Parathyroid adenoma (tissue), 2 donors: ENCODE measurements around the gene GRAMD1C.

Source experiments
- H2AFZ ChIP-seq: fragments of 300-600 bp; sonication (generic); one replicate; pipeline ENCODE4 v1.7.0; 2017; ENCODE audit warnings: antibody characterized with exemption, mild to moderate bottlenecking
- H3K27ac ChIP-seq: fragments of 300-600 bp; sonication (generic); one replicate; pipeline ENCODE4 v1.7.0; 2017
- H3K27me3 ChIP-seq: fragments of 300-600 bp; sonication (generic); one replicate; pipeline ENCODE4 v1.7.0; 2017; ENCODE audit warnings: low read length; ENCODE audit not compliant: control insufficient read depth, insufficient read depth
- H3K36me3 ChIP-seq: fragments of 300-600 bp; sonication (generic); one replicate; pipeline ENCODE4 v1.7.0; 2017; ENCODE audit warnings: low read length; ENCODE audit not compliant: control insufficient read depth, insufficient read depth
- H3K4me1 ChIP-seq: fragments of 300-600 bp; sonication (generic); one replicate; pipeline ENCODE4 v1.7.0; 2017; ENCODE audit warnings: control low read depth
- H3K4me2 ChIP-seq: fragments of 300-600 bp; sonication (generic); one replicate; pipeline ENCODE4 v1.7.0; 2017; ENCODE audit warnings: low read length
- H3K4me3 ChIP-seq: fragments of 300-600 bp; sonication (generic); one replicate; pipeline ENCODE4 v1.7.0; 2017; ENCODE audit warnings: low read depth, low read length
- H3K79me2 ChIP-seq: fragments of 300-600 bp; sonication (generic); one replicate; pipeline ENCODE4 v1.7.0; 2017; ENCODE audit warnings: control low read depth
- H3K9ac ChIP-seq: fragments of 300-600 bp; sonication (generic); one replicate; pipeline ENCODE4 v1.7.0; 2017; ENCODE audit warnings: mild to moderate bottlenecking
- H3K9me3 ChIP-seq: fragments of 300-600 bp; sonication (generic); one replicate; pipeline ENCODE4 v1.7.0; 2017; ENCODE audit warnings: low read length; ENCODE audit not compliant: control insufficient read depth
- TF ChIP-seq, protein P1 (sequence below): fragments of 300-600 bp; sonication (generic); IDR thresholded peaks from one replicate; pipeline ENCODE4 v1.7.0; 2017; ENCODE audit warnings: antibody characterized with exemption, mild to moderate bottlenecking
- donor health status: primary hyperparathyroidism.

GRAMD1C gene

DNA sequence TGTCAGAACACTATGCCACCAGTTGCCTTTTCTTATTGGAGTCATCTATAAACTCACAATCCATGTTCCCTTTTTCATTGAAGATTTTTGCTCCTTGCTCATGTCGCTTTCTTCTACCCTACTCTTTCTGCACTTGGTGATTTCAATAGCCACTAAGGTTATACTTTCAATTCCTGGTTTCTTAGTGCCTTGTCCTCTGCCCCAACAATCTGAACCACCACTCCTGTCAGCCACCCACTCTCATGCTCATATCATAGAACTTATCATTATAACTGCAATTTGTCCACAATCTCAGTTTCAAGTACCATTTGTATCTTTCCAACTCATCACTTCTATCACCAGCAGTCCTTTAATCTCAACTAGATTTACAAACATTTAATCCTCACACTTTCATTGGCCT is 10.0 kb upstream of the GRAMD1C start:
- Histone ChIP-seq H3K9ac (no peak overlapping the region), H3K27ac (no peak overlapping the region), H2AFZ (no peak overlapping the region), H3K27me3 (no peaks in the 10 kb centered on the region), H3K4me2 (no peak overlapping the region), H3K9me3 (no peaks in the 10 kb centered on the region), H3K79me2 (no peaks in the 10 kb centered on the region), H3K36me3 (no peaks in the 10 kb centered on the region), H3K4me1 (no peaks in the 10 kb centered on the region), H3K4me3 (no peak overlapping the region)
- TF ChIP-seq, protein P1, sequence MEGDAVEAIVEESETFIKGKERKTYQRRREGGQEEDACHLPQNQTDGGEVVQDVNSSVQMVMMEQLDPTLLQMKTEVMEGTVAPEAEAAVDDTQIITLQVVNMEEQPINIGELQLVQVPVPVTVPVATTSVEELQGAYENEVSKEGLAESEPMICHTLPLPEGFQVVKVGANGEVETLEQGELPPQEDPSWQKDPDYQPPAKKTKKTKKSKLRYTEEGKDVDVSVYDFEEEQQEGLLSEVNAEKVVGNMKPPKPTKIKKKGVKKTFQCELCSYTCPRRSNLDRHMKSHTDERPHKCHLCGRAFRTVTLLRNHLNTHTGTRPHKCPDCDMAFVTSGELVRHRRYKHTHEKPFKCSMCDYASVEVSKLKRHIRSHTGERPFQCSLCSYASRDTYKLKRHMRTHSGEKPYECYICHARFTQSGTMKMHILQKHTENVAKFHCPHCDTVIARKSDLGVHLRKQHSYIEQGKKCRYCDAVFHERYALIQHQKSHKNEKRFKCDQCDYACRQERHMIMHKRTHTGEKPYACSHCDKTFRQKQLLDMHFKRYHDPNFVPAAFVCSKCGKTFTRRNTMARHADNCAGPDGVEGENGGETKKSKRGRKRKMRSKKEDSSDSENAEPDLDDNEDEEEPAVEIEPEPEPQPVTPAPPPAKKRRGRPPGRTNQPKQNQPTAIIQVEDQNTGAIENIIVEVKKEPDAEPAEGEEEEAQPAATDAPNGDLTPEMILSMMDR: no peak

DNA sequence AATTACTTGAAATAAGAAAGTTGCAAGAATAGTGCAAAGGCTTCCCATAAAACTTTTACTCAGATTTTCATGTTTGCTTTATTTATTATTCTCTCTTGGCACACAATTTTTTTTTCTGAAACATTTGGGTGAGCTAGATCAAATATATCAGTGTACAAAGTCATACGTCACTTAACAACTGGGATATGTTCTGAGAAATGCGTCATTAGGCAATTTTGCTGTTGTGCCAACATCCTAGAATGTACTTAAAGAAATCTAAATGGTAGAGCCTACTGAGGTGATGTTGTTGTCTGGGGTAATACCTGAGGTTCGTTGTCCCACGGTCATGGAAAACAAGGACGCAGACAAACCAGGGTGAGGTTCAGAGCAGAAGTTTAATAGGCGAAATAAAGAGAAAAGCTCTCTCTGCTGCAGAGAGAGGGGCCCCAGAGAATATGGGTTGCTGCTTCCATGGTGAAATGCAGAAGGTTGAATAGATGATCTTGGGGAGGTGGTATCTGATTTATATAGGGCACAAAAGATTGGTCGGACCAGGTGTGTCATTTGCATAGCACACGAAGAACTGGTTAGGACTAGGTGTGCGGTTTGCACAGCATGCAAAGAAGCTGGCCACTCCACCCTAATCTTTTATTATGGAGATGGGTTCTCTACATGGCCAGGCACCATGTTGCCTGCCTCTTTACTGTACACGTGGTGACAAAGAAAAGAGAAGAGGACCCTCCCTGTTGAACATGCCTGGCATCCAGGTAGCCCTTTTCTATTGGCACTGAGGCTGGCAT is 8.8 kb upstream of the GRAMD1C start:
- H3K4me1 ChIP-seq: no peaks in the 10 kb centered on the region
- no peaks in the 10 kb centered on the region for H3K27me3 ChIP-seq
- H3K79me2 ChIP-seq: no peaks in the 10 kb centered on the region
- H3K4me3 ChIP-seq: no peak overlapping the region
- no peak overlapping the region for H2AFZ ChIP-seq
- H3K27ac ChIP-seq: no peak overlapping the region
- no peaks in the 10 kb centered on the region for H3K36me3 ChIP-seq
- H3K4me2 ChIP-seq: no peak overlapping the region
- H3K9me3 ChIP-seq: no peaks in the 10 kb centered on the region
- no peak overlapping the region for H3K9ac ChIP-seq
- TF ChIP-seq, protein P1: no peak

DNA sequence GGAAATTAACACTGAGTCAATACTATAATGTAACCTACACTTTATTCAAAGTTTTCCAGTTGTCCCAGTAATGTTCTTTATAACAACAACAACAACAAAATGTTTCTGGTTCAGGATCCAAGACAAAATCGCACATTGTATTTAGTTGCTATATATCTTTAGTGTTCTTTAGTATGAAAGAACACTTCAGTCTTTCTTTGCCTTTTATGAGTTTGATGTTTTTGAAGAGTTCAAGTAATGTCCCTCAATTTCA is 7.6 kb upstream of the GRAMD1C start:
- Histone ChIP-seq H3K4me2 (no peak overlapping the region), H3K4me3 (no peak overlapping the region), H3K27ac (no peak overlapping the region), H3K9me3 (no peaks in the 10 kb centered on the region), H3K79me2 (no peaks in the 10 kb centered on the region), H3K9ac (no peak overlapping the region), H3K4me1 (no peaks in the 10 kb centered on the region), H3K36me3 (no peaks in the 10 kb centered on the region), H3K27me3 (no peaks in the 10 kb centered on the region), H2AFZ (no peak overlapping the region)
- TF ChIP-seq, protein P1: no peak

DNA sequence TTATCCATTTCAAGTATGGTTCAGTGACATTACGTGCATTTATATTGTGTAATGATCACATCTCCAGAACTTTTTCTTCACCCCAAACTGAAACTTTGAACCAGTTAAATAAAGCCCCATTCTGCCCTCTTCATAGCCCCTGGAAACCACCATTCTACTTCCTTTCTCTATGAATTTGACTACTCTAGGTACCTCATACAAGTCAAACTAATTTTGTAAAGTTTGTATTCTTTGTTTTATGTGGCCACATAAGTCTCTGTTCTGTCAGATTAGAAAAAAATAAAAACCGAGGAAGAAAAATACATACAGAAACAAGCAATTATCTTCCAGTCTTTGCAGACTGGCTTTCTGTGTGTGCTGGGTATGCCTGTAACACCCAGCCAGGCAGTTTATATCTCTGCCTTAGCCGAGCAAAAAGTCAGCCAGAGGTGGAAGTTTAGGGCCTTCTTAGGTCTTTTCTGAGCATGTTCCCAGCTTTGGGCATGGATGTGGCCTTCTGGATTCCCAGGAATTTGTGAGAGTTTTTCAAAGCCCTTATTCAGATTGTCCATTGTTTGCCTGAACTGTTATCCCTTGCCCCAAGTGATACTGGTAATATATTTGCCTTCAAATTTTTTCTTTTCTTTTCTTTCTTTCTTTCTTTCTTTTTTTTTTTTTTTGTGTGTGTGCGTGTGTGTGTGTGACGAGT is 6.0 kb upstream of the GRAMD1C start:
- no peaks in the 10 kb centered on the region for H3K27me3 ChIP-seq
- no peaks in the 10 kb centered on the region for H3K79me2 ChIP-seq
- no peak overlapping the region for H3K4me2 ChIP-seq
- no peaks in the 10 kb centered on the region for H3K4me1 ChIP-seq
- no peak overlapping the region for H3K9ac ChIP-seq
- TF ChIP-seq, protein P1: no peak
- H3K9me3 ChIP-seq: no peaks in the 10 kb centered on the region
- no peak overlapping the region for H3K4me3 ChIP-seq
- no peaks in the 10 kb centered on the region for H3K36me3 ChIP-seq
- no peak overlapping the region for H2AFZ ChIP-seq
- H3K27ac ChIP-seq: no peak overlapping the region

DNA sequence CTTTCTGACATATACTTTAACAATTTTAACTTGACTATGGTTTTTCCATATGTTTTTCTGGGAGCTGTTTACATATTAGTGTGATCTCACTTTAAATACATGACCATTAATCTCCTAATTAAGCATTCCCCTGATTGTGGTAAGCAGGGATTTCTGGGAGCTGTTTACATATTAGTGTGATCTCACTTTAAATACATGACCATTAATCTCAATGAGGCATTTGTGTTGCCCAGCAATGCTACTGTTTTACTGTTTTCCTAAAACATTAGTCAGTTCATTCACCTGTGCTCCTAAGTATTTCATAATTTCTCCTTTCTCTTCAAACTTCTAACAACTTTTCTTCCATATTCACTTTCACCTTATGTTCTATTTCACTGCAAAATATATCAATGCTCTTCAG is 3.6 kb upstream of the GRAMD1C start:
- no peak overlapping the region for H3K4me2 ChIP-seq
- no peak overlapping the region for H3K4me3 ChIP-seq
- no peaks in the 10 kb centered on the region for H3K4me1 ChIP-seq
- no peaks in the 10 kb centered on the region for H3K79me2 ChIP-seq
- peak overlapping the region; percentile 21 for H2AFZ ChIP-seq
- H3K27me3 ChIP-seq: no peaks in the 10 kb centered on the region
- no peaks in the 10 kb centered on the region for H3K36me3 ChIP-seq
- TF ChIP-seq, protein P1: no peak
- H3K27ac ChIP-seq: no peak overlapping the region
- H3K9ac ChIP-seq: no peak overlapping the region
- no peaks in the 10 kb centered on the region for H3K9me3 ChIP-seq
